LHCN-M2 (cell line): ENCODE results near the gene ZSCAN2. TPM values are rescaled to one million over a fixed set of nuclear protein-coding genes. Genes with fewer than 3 reads are reported as not detected.
A peak's percentile ranks its signal among the peaks of the same experiment; 100 is the strongest.
"Not testable (repeated sequence)": the region's sequence is repeated elsewhere in the genome, so short reads cannot be mapped to it uniquely, and the experiment has no call there.

Source experiments
- DNase-seq: peaks from one replicate; pipeline ENCODE4 v3.0.0-alpha.2; 2012; ENCODE audit warnings: low read depth
- total RNA-seq: library from RNA; depleted of rRNA; stranded (reverse); fragments of >200 nt; gene quantifications from 2 replicates; pipeline ENCODE4 v1.2.3, GENCODE V29; 2014

Gene ZSCAN2
- total RNA-seq, 1 experiment from 2014 or later = 17.5 TPM

DNA sequence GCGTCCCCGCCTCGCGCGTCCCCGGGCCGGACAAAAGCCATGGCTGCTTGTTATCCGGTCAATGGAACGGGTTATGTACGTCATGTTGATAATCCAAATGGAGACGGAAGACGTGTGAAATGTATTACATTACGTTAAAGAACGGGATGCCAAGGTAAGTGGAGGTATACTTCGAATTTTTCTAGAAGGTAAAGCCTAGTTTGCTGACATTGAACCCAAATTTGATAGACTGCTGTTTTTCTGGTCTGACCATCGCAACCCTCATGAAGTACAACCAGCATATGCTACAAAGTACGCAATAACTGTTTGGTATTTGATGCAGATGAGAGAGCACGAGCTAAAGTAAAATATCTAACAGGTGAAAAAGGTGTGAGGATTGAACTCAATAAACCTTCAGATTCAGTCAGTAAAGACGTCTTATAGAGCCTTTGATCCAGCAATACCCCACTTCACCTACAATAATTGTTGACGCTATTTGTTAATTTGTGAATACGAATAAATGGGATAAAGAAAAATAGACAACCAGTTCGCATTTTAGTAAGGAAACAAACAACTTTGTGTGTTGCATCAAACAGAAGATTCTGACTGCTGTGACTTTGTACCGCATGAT lies 33.5 kb downstream of the ZSCAN2 start:
- no peak for DNase-seq

DNA sequence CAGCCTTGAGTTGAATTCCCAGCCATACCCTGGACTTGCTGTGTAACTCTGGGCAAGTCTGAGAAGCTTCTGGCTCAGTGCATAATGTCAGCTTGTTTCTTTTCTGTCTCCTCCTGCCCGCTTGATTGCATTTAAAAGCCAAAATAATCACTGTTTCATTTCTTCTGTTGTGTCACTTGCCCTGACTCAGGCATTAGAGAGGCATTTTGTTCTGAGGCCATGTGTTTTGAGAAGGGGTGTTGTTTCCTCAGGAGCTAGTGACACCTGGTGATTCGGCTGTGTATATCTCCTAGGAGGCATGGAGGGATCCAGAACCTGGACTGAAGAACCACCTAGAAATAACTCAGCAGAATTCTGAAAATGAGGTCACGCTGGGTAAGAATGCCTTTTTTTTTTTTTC lies 37.3 kb downstream of the ZSCAN2 start:
- peak; percentile 39 for DNase-seq

DNA sequence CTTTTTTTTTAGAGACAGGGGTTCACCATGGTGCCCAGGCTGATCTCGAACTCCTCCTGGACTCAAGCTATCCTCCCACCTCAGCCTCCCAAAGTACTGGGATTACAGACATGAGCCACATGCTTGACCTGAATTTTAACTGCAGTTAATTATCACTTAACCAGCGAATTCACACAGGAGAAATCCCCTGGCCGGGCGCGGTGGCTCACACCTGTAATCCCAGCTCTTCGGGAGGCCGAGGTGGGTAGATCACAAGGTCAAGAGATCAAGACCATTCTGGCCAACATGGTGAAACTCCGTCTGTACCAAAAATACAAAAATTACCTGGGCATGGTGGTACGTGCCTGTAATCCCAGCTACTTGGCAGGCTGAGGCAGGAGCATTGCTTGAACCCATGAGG lies 41.1 kb downstream of the ZSCAN2 start:
- DNase-seq = not testable (repeated sequence)

DNA sequence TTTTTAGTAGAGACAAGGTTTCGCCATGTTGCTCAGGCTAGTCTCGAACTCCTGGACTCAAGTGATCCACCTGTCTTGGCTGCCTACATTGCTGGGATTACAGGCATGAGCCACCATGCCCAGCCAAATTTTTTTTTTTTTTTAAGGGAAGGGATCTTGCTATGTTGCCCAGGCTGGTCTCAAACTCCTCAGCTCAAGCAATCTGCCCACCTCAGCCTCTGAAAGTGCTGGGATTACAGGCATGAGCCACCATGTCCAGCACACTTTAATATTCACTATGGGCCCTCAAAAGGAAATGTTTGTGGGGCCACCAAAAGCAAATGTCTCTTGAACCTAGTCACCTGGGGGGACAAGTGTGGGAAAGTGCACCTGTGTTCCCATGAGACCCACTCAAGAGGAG lies 41.8 kb downstream of the ZSCAN2 start:
- not testable (repeated sequence) for DNase-seq

DNA sequence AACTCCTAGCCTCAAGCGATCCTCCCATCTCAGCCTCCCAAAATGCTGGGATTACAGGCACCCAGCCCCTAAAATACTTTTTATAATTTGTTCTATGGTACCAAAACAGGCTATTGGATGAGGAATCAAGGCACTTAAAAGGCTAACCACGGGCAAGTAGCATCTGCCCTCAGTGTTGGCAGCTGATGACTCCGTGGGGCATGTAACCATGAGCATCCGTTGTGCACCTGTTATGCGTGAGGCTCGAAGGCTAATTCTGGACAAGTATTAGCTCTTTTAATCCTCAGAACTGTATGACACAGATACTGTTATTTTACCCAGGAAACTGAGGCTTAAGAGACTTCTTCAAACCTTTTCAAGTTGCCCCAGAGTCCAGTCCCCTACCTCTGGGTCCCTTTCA lies 43.0 kb downstream of the ZSCAN2 start:
- no peak for DNase-seq

DNA sequence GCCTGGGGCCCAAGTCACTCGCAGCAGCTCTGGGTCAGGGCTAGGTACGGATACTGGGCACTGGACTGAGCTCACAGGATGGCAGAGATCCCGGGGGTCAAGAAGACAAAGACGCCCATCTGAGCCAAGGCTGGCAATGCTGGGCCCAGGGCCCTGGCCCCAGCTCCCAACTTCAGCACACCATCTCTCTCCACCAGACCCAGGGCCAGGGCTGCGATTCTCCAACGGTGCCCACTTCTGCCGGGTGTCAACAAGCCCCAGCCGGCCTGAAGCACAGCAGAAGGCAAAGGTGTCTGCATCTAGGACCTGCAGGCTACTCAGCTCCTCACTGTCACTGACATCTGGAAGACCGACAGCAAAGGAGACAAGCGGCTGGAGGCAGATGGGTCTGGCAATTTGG lies 44.7 kb downstream of the ZSCAN2 start:
- no peak for DNase-seq

DNA sequence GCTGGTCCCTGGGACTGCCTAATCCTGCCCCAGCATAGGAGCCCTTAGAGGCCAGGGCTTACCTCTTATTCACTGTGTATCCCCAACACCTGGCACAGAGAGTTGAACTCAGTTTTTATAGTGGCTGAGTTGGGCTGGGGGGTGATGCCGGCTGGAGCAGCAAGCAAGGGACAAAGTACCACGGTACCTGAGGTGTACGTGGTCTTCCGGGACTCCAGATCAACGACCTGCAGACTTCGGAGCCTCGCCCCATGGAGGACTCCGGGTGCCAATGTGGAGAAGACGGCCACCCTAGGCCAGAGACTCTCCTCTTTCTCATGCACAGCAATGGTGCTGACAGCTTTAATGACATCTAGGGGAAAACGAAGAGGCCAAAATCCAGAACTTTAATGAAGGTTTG lies 45.2 kb downstream of the ZSCAN2 start:
- DNase-seq = no peak

DNA sequence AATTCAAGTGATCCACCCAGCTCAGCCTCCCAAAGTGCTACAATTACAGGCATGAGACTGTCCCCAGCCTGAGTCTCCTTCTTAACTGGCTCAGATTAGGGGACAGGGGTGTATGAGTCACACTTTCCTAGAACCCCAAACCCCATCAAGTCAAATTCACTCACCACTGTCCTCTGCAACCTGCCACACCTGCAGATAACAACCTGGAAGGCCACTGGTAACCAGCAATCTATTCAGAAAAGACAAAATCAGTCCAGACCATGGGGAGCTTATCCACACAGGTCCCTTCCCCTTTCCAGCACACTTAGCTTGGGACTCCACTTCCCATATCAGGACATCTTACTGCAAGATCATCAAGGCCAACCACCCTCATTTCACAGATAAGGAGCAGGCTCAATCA lies 46.9 kb downstream of the ZSCAN2 start:
- no peak for DNase-seq

DNA sequence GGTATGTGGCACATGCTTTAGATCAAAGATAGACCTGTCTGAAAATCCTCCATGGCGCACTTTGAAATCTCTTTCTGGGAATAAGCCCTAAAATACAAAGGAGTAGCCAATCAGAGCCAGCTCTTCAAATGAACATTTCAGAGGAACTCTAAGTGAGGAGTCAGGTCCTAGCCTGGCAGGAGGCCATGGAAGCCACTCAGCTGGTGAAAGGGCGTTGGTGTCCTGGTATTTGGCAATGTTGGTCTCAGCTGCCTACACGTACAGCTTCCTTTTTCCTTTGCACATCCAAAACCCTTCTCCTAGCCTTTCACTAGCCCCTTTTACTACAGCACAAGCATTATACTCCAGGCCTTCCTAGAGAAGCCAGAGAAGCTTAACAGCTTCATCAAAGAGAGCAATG lies 47.7 kb downstream of the ZSCAN2 start:
- peak; percentile 31 for DNase-seq

DNA sequence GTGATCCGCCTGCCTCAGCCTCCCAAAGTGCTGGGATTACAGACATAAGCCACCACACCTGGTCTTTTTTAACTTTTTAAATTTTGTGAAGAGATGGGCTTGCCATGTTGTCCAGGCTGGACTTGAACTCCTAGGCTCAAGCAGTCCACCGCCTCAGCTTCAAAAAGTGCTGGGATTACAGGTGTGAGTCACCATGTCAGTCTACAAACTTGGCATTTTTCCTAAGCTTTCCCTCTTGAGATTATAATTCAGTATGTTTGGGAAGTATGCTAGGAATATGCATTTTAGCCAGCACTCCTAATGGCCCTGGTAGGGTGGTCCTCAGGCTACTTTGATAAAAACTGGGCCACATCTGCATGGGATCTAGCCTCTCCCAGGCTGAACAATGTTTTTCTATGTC lies 48.9 kb downstream of the ZSCAN2 start:
- peak; percentile 29 for DNase-seq

DNA sequence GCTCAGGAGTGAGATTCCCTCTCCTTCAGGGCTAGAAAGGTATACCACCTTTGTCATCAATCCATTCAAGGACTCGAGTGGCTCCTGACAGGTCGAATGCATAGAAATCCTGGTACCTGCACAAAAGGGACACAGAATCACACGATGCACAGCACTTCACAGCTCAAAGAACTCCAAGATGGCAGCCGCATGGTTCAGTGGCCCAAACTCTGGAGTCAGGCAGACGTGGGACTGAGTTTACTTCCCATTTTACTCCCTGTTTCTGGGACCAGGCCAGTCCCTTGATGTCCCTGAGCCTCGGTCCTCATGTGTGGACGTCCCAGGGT lies 52.7 kb downstream of the ZSCAN2 start:
- no peak for DNase-seq

DNA sequence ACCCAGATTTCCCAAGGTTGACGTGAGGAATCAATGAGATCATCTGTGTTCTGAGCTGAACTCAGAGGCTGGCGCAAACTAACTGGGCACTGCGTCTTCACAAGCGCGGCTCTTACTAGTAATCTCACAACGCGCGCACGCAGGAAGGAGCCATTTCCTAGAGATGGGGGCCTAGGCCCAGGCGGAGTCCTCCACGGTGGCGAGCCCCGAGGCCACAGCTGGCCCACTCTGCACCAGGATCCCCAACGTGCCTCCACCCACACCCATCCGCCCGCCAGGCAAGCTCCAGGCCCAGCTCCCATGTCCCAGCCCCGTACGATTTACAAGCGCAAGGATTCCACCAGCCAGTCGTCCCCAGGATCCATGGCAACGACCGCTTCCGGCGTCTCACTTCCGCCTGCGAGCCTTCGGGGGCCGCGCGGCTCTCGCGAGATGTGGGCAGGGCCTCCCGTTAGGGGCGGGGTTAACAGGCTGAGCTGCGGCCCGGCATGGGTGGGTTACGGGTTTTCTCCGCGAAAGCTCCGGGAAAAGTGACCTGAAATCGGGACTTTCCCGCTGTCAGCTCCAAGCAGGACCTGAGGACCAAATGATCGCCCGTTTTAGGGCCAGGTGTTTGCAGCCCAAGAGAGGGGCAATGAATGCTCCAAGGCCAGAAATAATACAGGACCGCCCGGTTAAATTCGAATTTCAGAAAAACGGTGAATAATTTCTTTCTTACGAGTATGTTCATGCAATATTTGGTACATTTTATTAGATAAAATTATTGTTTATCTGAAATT lies 53.3 kb downstream of the ZSCAN2 start, which contains the start of gene WDR73:
Gene WDR73, minus strand, starts transcription at position 374 of the 779 bp plus-strand sequence. Its CDS starts 9 bp downstream, at position 365.
- DNase-seq = peak; percentile 91

DNA sequence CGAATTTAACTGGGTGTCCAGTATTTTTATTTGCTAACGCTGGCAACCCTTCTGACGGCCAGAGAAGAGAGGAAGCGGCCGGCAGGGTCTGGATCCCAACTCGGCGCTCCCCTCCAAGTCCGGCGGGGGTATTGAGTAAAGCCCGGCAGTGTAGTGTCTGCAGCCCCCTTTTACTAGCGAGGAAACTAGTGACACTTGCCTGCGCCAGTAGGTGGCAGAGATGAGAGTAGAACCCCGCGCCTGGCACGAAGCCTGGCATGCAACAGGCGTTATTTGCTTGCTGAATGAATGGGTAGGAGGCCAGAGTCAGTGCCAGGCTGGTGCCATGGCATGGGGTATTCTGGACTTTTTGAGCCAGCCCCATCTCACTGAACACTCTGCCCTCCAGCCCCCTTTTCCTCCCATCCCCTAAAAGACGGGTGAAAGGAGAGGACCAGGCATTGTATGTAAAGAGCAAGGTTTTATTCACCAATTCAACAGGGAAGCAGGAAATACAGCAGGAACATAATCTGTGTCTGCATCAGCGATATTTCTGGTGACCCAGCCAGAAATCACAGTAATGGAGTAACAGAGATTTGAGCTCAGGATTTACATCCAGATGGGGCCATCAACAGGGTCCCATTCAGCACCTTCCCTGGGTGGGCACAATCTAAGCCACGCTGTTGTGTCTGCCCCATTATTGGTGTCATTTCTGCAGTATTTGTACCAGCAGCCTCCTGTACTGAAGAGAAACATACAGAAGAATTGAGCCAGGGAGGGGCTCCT lies 54.1 kb downstream of the ZSCAN2 start:
- DNase-seq = peak; percentile 85

DNA sequence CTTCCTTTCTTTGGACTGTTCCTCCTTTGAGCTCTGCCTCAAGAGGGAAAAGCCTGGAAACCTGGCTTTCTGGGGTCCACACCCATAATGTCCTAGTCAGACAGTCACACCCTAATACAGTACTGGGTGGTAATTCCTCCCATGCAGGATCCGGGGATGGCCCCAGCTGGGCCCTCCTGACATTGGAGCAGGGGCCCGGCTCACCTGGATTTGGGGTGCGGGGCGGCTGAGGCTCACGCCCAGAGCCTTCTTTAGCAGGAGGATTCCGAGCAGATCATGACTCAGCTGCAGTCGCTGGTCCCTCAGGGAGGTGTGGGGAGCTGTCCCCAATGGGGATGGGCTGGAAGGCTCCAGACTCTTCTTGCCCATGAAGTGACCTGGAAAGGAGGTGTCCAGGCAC lies 56.2 kb downstream of the ZSCAN2 start:
- no peak for DNase-seq

DNA sequence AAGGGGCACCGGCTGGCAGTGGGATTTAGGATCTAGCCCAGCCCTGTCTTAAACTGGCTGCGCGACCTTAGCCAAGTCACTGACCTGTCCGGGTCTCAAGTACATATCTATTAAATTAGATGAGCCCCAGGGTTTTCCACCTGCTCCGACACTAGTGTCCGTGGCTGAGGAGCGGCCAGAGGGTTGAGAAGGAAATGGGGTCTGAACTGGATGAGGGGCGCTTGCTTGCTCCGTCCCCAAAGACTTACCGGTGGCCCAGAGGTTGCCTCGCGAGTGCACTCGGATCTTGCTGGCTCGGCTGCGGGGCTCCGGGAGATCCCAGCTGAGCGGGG lies 56.9 kb downstream of the ZSCAN2 start:
- DNase-seq = no peak

DNA sequence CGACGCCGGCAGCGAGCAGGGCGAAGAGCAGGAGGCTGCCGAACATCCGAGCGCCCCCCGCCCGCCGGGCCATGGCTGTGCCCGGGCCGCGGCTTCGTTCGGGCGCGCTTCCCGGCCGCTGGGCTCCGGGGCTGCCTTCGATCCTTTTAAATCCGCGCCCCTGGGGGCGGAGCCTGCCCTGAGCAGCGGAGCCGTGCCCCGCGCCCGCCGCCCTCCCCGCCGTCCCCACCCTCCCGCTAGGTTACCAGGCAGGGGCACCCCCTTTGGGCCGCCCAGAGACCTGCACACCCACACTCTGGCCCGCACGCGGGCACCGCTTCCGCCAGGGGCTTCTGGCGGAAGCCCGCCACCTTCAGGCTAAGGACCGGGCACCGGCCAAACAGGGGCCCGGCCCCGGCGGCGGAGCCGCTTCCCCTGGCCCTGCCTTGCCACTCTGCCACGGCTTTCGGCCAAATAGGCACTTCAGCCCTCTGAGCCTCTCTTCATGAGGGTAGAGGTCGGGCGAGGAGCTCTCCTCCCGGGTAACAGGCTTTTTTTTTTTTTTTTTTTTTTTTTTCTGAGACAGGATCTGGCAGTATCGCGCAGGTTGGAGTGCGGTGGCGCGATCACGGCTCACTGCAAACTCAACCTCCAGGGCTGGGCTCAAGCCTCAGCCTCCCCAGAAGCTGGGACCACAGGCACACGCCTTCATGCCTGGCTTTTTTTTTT lies 57.4 kb downstream of the ZSCAN2 start, which contains the start of gene NMB:
Gene NMB, minus strand, starts transcription at position 120 of the 708 bp plus-strand sequence. Its CDS starts 47 bp downstream, at position 73.
- peak; percentile 67 for DNase-seq

DNA sequence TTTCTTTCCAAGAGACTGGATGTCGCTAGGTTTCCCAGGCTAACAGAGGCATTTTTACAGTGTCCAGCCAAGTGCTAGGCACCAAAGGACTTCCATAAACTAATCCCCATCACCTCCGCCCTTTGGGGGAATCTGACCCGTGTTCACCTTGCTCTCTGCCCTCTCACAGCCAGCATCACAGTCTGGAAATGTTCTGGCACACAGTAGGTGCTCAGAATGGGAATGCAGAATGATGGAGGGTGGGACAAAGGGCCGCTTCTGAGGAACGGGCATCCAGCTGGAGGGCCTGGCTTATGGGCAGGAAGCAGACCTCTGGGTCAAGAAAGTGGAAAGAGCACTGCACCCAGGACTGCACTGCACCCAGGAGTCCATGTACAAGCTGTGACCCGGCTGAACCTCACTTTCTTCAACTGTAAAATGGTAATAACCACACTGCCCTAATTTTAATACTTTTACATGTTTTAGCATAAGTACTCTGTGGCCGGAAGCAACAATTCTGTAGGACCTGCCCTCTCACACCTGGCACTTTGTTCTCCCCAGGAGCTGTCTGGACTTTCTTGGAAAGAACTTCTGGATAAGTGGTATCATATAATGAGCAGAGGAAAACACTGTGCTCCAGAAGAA lies 58.1 kb downstream of the ZSCAN2 start:
- no peak for DNase-seq

DNA sequence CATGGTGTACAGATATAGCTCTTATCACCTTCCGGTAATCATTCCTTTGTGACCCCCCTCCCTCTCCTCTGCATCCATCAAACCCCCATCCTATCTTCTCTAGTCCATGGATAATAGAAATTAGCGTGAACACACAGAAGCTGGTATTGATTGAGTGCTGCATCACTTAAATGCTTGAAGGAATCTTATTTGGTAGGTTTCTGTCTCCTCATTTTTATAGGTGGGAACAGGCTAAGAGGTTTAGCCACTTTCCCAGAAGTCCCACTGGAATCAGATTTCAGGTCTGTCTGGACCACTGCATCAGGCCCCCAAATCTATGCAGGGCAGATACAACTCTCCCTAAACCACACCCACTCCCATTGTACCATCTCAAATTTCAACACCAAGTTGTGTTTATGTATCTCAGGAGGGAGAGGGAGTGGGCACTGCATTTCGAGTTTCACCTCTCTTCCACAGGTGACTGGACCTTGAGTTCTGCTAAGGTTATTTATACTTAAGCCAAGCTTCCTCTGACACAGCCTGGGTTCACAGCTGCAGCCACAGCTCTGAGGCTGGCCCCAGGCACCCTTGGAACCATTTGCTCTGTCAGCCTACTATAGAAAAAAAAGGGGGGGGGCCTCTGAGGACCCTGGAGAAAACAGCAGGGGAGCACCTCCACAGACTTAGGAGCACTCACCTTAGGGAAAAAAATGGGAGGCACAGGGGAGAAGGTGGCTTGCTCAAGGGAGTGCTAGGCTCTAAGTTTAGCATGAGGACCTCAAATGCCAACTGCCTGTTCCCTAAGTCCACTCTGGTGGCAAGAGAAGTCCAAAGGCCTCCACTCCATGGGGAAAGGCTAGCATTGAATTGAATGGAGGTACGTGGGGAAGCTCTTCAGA lies 59.3 kb downstream of the ZSCAN2 start:
- DNase-seq = no peak

DNA sequence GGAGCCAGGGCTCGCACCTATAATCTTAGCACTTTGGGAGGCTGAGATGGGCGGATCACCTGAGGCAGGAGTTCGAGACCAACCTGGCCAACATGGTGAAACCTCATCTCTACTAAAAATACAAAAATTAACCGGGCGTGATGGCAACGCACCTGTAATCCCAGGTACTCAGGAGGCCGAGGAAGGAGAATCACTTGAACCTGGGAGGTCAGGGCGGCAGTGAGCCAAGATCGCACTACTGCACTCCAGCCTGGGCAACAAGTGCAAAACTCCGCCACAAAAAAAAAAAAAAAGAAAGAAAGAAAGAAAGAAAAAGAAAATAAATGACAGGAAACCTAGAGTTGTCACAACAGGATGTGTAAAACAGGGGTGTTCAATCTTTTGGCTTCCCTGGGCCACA lies 60.2 kb downstream of the ZSCAN2 start:
- no peak for DNase-seq

DNA sequence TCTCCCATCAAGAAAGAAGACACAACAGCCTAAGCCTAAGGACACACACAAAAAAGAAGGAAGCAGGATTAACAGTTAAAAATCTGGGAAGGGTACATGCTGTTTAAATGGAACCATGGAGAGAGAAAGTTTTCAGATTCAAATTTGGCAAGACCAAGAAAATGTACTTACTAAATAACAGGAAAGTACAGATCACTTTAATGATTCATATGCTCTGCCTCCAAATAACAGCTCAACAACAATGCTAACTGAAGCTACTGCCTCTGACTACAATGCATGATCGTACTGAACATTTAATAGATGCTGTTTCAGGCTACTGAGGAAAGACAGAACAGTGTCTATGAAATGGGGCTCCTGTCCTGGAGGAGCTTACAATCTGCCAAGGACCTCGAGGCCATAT lies 65.6 kb downstream of the ZSCAN2 start:
- no peak for DNase-seq
